PC-9 (cell line): ENCODE results near the gene SSR4. TPM values are rescaled to one million over a fixed set of nuclear protein-coding genes. Genes with fewer than 3 reads are reported as not detected.

Experiments used
- BruUV-seq: library from RNA; stranded (reverse); fragments of 400-500 nt; replicated peaks from 2 replicates; lab custom pipeline; 2021; lab: Mats Ljungman, UMichigan
- CTCF ChIA-PET: fragments of 300-600 bp; sonication (Branson Sonifier 250); formaldehyde crosslinking; loops from one replicate; lab custom pipeline; 2022; ENCODE audit warnings: antibody characterized with exemption; lab: Charles Lee
- POLR2A ChIA-PET: fragments of 300-600 bp; sonication (Branson Sonifier 250); formaldehyde crosslinking; loops from one replicate; lab custom pipeline; 2022; ENCODE audit warnings: antibody characterized with exemption; ENCODE audit not compliant: unreplicated experiment; lab: Charles Lee
- DNase-seq, 2 experiments: peaks; one replicate each; pipeline versions ENCODE4 v3.0.0 to v3.0.0-alpha.2; 2015 to 2022; ENCODE audit warnings: mixed read lengths in 1 of 2
- H2AFZ ChIP-seq: fragments of 200-600 bp; sonication (generic); 2 replicates; pipeline ENCODE4 v1.8.1; 2017; ENCODE audit warnings: antibody characterized with exemption
- H3F3A ChIP-seq: fragments of 200-600 bp; sonication (generic); 2 replicates; pipeline ENCODE4 v1.8.1; 2017; ENCODE audit warnings: antibody characterized with exemption, mild to moderate bottlenecking, low read depth; ENCODE audit not compliant: insufficient read depth
- H3K27ac ChIP-seq: fragments of 200-600 bp; sonication (generic); 2 replicates; pipeline ENCODE4 v1.6.1; 2016; ENCODE audit warnings: mixed run types
- H3K27me3 ChIP-seq: fragments of 200-600 bp; sonication (generic); 2 replicates; pipeline ENCODE4 v1.6.1; 2016; ENCODE audit warnings: low read depth, mixed run types; ENCODE audit not compliant: insufficient read depth
- H3K36me3 ChIP-seq: fragments of 200-600 bp; sonication (generic); 2 replicates; pipeline ENCODE4 v1.6.1; 2016; ENCODE audit warnings: low read depth, mixed run types
- H3K4me1 ChIP-seq: fragments of 200-600 bp; sonication (generic); replicated peaks from 2 replicates; pipeline ENCODE4 v1.6.1; 2016; ENCODE audit warnings: mixed run types; ENCODE audit not compliant: insufficient read depth
- H3K4me2 ChIP-seq: fragments of 200-600 bp; sonication (generic); 2 replicates; pipeline ENCODE4 v1.6.1; 2017; ENCODE audit warnings: mixed run types
- H3K4me3 ChIP-seq: fragments of 200-600 bp; sonication (generic); 2 replicates; pipeline ENCODE4 v1.6.1; 2016; ENCODE audit warnings: mixed run types
- H3K79me2 ChIP-seq: fragments of 200-600 bp; sonication (generic); 2 replicates; pipeline ENCODE4 v1.6.1; 2017; ENCODE audit warnings: low read depth, mixed run types
- H3K9me2 ChIP-seq: fragments of 200-600 bp; sonication (generic); 2 replicates; pipeline ENCODE4 v1.8.1; 2017; ENCODE audit warnings: mild to moderate bottlenecking; ENCODE audit not compliant: insufficient read depth
- H3K9me3 ChIP-seq: fragments of 200-600 bp; sonication (generic); 2 replicates; pipeline ENCODE4 v1.8.1; 2016; ENCODE audit warnings: low read depth; ENCODE audit not compliant: insufficient read depth
- H4K20me1 ChIP-seq: fragments of 200-600 bp; sonication (generic); 2 replicates; pipeline ENCODE4 v1.8.1; 2017; ENCODE audit not compliant: insufficient read depth
- CTCF ChIP-seq: fragments of 200-600 bp; sonication (generic); conservative IDR thresholded peaks from 2 replicates; pipeline ENCODE4 v1.6.1; 2017; ENCODE audit warnings: mixed run types, antibody characterized with exemption, mild to moderate bottlenecking, moderate library complexity
- EZH2 ChIP-seq: fragments of 200-600 bp; sonication (generic); IDR thresholded peaks from 2 replicates; pipeline ENCODE4 v1.8.0; 2017; ENCODE audit warnings: antibody characterized with exemption, low read depth
- intact Hi-C: fragments of 100-400 bp; cut with micrococcal nuclease; formaldehyde crosslinking; loops from one replicate; pipeline ENCODE4 v1.10.0; 2022; ENCODE audit not compliant: unreplicated experiment
- total RNA-seq: library from RNA; stranded (reverse); gene quantifications from 2 replicates; pipeline ENCODE4 v1.2.3, GENCODE V29; 2021

Gene SSR4
- total RNA-seq, 1 experiment from 2014 or later, result 223 TPM

GRCh38 chrX:153780678-153781427 lies 13.6 kb upstream of the SSR4 start, which contains the start of gene SRPK3:
Gene SRPK3 (plus strand): TSS chrX:153781041. CDS start chrX:153781087, 46 bp downstream.
- no peaks in the 10 kb centered on the region for H3K36me3 ChIP-seq
- H3K4me2 ChIP-seq, result no peak within 1 kb of the TSS
- no TSS peak for BruUV-seq
- no peak within 1 kb of the TSS for H2AFZ ChIP-seq
- H3K4me1 ChIP-seq, result no peaks in the 10 kb centered on the region
- CTCF ChIA-PET, result no interaction called here
- no peaks in the 10 kb centered on the region for H3F3A ChIP-seq
- no peaks in the 10 kb centered on the region for H4K20me1 ChIP-seq
- no peaks in the 10 kb centered on the region for H3K27me3 ChIP-seq
- POLR2A ChIA-PET, result no interaction called here
- no peak for DNase-seq
- H3K27ac ChIP-seq, result no peak within 1 kb of the TSS
- no peak within 1 kb of the TSS for H3K4me3 ChIP-seq
- intact Hi-C loops, result no loop called here
- TF ChIP-seq EZH2 (no peak), CTCF (no peak)
- no peaks in the 10 kb centered on the region for H3K79me2 ChIP-seq
- no peaks in the 10 kb centered on the region for H3K9me2 ChIP-seq
- no peaks in the 10 kb centered on the region for H3K9me3 ChIP-seq

GRCh38 chrX:153781428-153782047 lies 12.9 kb upstream of the SSR4 start:
- Histone ChIP-seq H3K4me1 (no peaks in the 10 kb centered on the region), H3K36me3 (no peaks in the 10 kb centered on the region), H3K79me2 (no peaks in the 10 kb centered on the region), H3K4me2 (no peak overlapping the region), H3K27me3 (no peaks in the 10 kb centered on the region), H4K20me1 (no peaks in the 10 kb centered on the region), H2AFZ (no peak overlapping the region), H3K9me2 (no peaks in the 10 kb centered on the region), H3K9me3 (no peaks in the 10 kb centered on the region), H3F3A (no peaks in the 10 kb centered on the region), H3K27ac (no peak overlapping the region), H3K4me3 (no peak overlapping the region)
- BruUV-seq, result no TSS peak
- ChIA-PET CTCF (no interaction called here), POLR2A (no interaction called here)
- intact Hi-C loops, result no loop called here
- no peak for DNase-seq
- TF ChIP-seq CTCF, result no peak
- TF ChIP-seq EZH2, result no peak

GRCh38 chrX:153782313-153782712 lies 12.2 kb upstream of the SSR4 start:
- ChIA-PET CTCF (interaction anchor here (0.5 kb wide), 1 partner anchor 227 kb away, joined by 26 read pairs; no protein-coding TSS in a partner anchor), POLR2A (no interaction called here)
- Histone ChIP-seq H4K20me1 (no peaks in the 10 kb centered on the region), H3K27me3 (no peaks in the 10 kb centered on the region), H3F3A (no peaks in the 10 kb centered on the region), H3K9me3 (no peaks in the 10 kb centered on the region), H2AFZ (no peak overlapping the region), H3K4me2 (no peak overlapping the region), H3K4me1 (no peaks in the 10 kb centered on the region), H3K9me2 (no peaks in the 10 kb centered on the region), H3K79me2 (no peaks in the 10 kb centered on the region), H3K36me3 (no peaks in the 10 kb centered on the region), H3K4me3 (no peak overlapping the region), H3K27ac (no peak overlapping the region)
- BruUV-seq, result no TSS peak
- no peak for TF ChIP-seq EZH2
- no peak for TF ChIP-seq CTCF
- intact Hi-C loops, result no loop called here
- no peak for DNase-seq
